ENCODE results near the gene TMEM186. TPM values are rescaled to one million over a fixed set of nuclear protein-coding genes. Genes with fewer than 3 reads are reported as not detected.

The TMEM186 gene
- total and polyA plus RNA-seq, 9 of the 15 experiments (the other 6 are each of a cell fraction or from before 2014, with no cell fraction given) = 10.1 to 33.4 (median 16.4) TPM

DNA sequence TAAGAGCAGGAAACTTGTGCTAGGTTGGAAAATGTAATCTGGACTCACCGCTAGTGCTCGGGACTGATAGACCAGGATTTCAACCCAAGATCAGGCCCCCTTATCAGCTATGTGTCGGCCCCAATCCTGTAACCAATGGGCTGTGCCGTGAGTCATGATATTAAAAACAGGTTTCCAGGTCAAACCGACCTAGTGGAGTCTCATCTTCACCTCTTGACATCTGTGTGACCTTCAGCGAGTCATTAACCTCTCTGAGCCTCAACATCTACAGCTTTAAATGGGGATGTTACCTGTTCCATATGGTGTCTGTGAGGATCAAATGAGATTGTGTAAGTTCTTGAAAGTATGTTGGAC lies 712 bp upstream of the TMEM186 start (continued):
- TF ChIP-seq, protein P1, sequence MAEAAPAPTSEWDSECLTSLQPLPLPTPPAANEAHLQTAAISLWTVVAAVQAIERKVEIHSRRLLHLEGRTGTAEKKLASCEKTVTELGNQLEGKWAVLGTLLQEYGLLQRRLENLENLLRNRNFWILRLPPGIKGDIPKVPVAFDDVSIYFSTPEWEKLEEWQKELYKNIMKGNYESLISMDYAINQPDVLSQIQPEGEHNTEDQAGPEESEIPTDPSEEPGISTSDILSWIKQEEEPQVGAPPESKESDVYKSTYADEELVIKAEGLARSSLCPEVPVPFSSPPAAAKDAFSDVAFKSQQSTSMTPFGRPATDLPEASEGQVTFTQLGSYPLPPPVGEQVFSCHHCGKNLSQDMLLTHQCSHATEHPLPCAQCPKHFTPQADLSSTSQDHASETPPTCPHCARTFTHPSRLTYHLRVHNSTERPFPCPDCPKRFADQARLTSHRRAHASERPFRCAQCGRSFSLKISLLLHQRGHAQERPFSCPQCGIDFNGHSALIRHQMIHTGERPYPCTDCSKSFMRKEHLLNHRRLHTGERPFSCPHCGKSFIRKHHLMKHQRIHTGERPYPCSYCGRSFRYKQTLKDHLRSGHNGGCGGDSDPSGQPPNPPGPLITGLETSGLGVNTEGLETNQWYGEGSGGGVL (CRISPR knock-in tag; IDR thresholded peaks at IDR 0.05) = no peak
- TF ChIP-seq NCOR1 (IDR thresholded peaks at IDR 0.05) = peak; percentile 47; the same call in 1 of the 2 replicates
- TF ChIP-seq DDX20 (tag; IDR thresholded peaks at IDR 0.05; ENCODE audit: low read depth) = no peak
- no peak for TF ChIP-seq NR2C2 (CRISPR knock-in tag; IDR thresholded peaks at IDR 0.05)
- no peak for TF ChIP-seq NR2C2 (tag; IDR thresholded peaks at IDR 0.05)
- TF ChIP-seq NCOA1 (IDR thresholded peaks at IDR 0.05; ENCODE audit: low read depth) = no peak
- no peak for TF ChIP-seq DACH1 (IDR thresholded peaks at IDR 0.05; ENCODE audit: partially characterized antibody)
- no peak for TF ChIP-seq PTBP1 (IDR thresholded peaks at IDR 0.05; ENCODE audit: low read depth, low read length)
- TF ChIP-seq PRPF4 (IDR thresholded peaks at IDR 0.05; ENCODE audit: insufficient read depth, low read depth, low read length, poor library complexity, severe bottlenecking) = no peak
- no peak for TF ChIP-seq PHF20 (IDR thresholded peaks at IDR 0.05; ENCODE audit: partially characterized antibody)
- no peak for TF ChIP-seq E2F3 (CRISPR knock-in tag; IDR thresholded peaks at IDR 0.05)
- TF ChIP-seq HNRNPLL (IDR thresholded peaks at IDR 0.05; ENCODE audit: low read depth, low read length, poor library complexity, severe bottlenecking) = no peak
- no peak for TF ChIP-seq ZNF583 (CRISPR knock-in tag; IDR thresholded peaks at IDR 0.05)
- TF ChIP-seq, protein P2, sequence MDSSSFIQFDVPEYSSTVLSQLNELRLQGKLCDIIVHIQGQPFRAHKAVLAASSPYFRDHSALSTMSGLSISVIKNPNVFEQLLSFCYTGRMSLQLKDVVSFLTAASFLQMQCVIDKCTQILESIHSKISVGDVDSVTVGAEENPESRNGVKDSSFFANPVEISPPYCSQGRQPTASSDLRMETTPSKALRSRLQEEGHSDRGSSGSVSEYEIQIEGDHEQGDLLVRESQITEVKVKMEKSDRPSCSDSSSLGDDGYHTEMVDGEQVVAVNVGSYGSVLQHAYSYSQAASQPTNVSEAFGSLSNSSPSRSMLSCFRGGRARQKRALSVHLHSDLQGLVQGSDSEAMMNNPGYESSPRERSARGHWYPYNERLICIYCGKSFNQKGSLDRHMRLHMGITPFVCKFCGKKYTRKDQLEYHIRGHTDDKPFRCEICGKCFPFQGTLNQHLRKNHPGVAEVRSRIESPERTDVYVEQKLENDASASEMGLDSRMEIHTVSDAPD (CRISPR knock-in tag; IDR thresholded peaks at IDR 0.05) = no peak
- 0 out of 2 replicates have a peak, but pooled peaks have one; percentile 8 for TF ChIP-seq JUND (IDR thresholded peaks at IDR 0.05; ENCODE audit: borderline replicate concordance, low read depth, low read length)
- no peak for TF ChIP-seq JUND (tag; IDR thresholded peaks at IDR 0.05; ENCODE audit: borderline replicate concordance, low read depth, low read length)
- TF ChIP-seq GABPA (tag; conservative IDR thresholded peaks at IDR 0.05; ENCODE audit: low read depth) = no peak
- TF ChIP-seq SLC30A9 (CRISPR knock-in tag; IDR thresholded peaks at IDR 0.05) = no peak
- no peak for TF ChIP-seq TBP (optimal IDR thresholded peaks at IDR 0.05; ENCODE audit: low read depth, low read length)
- no peak for TF ChIP-seq BHLHE40 (IDR thresholded peaks at IDR 0.05; ENCODE audit: low read length)
- TF ChIP-seq MTA1 (IDR thresholded peaks at IDR 0.05; ENCODE audit: borderline replicate concordance) = no peak
- TF ChIP-seq STAT5B (CRISPR knock-in tag; IDR thresholded peaks at IDR 0.05) = no peak
- no peak; the same call in 1 of the 2 replicates for TF ChIP-seq NR2C1 (IDR thresholded peaks at IDR 0.05)
- peak; percentile 53 for TF ChIP-seq NR2C1 (tag; IDR thresholded peaks at IDR 0.05)
- TF ChIP-seq SMARCA5 (IDR thresholded peaks at IDR 0.05) = peak; percentile 81; the same call in 1 of the 2 replicates
- no peak for TF ChIP-seq RBM14 (IDR thresholded peaks at IDR 0.05; ENCODE audit: borderline replicate concordance, insufficient read depth, low read depth, low read length)
- no peak for TF ChIP-seq ZNF79 (CRISPR knock-in tag; IDR thresholded peaks at IDR 0.05; ENCODE audit: low read depth)
- peak; percentile 35 for TF ChIP-seq CHD1 (IDR thresholded peaks at IDR 0.05; ENCODE audit: low read length)
- TF ChIP-seq FOXK1 (CRISPR knock-in tag; IDR thresholded peaks at IDR 0.05; ENCODE audit: borderline replicate concordance) = no peak
- peak; percentile 72 for TF ChIP-seq CBFA2T3 (IDR thresholded peaks at IDR 0.05)
- TF ChIP-seq RCOR1 (IDR thresholded peaks at IDR 0.05; ENCODE audit: borderline replicate concordance in 1 of 2, low read depth in 2 of 2, low read length in 2 of 2) = peak in 1 of 2 experiments; percentile 75; a peak in 2 of 4 replicates

All from K562 (cell line).